Measurements from ENCODE around the gene TMEM151B.
A peak's percentile ranks its signal among the peaks of the same experiment; 100 is the strongest.

Gene TMEM151B

GRCh38 chr6:44265722-44266233 lies 4.5 kb upstream of the TMEM151B start:
- no peak for DNase-seq

GRCh38 chr6:44266347-44266746 lies 3.9 kb upstream of the TMEM151B start:
- DNase-seq, result no peak

- no peak for DNase-seq
Measured at GRCh38 chr6:44267252-44267651, 3.0 kb upstream of the TMEM151B start.

DNA sequence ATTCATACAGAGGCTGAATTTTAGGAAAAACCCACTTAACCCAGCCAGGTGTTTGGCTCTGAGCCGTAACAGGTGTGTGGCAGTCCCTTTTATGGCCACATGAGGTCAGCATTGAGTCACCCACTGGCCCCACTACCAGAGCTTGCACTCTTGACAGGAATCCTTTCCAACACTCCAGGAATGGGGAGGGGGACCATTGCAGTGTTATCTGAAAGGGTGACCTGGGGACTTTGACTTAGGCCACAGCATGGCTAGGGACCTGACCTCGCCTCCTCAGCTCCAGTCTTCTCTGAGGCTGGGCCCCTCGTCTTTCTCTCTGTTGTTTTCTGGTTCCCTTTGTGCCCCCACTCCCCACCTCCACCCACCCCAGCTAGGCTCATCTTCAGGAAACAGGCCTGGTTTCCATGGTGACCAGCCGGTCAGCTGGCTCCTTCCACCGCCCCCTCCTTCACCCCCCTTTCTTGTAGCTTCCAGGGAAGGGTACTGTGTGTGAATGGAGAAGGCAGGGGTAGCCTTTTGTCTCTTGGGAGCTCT lies 2.1 kb upstream of the TMEM151B start:
- DNase-seq, result peak; percentile 68

DNA sequence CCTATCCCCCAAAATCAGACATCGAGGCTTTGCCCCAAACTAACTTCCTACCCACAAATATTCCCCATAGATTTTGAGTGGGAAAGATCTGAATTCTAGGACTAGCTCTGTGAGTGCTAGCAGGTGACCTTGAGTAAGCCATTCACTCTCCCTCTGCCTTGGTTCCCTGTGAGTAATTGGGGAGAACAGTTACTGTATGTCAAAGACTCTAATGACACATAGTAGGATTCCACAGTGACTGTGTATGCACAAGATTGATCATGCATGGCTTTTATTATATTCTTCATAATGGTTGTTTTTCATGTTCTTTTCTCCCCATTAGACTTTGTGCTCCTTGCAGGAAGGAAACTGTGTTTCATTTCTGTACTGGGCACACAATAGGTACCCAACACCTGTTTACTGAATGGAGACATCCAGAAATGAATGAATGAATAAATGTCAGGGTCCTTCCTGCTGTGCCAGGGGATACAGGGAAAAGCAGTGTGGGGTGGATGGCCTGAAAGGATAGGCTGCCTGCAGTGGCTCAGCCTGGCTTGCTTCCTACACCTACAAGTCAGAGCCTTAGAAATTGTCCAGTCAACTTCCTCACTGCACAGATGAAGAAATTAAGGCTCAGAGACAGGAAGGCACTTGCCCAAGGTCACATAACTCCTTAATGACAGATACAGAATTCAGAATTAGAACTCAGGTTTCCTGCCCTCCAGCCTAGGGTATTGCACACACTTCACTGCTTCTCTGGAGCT lies 901 bp upstream of the TMEM151B start:
- DNase-seq, result no peak

DNA sequence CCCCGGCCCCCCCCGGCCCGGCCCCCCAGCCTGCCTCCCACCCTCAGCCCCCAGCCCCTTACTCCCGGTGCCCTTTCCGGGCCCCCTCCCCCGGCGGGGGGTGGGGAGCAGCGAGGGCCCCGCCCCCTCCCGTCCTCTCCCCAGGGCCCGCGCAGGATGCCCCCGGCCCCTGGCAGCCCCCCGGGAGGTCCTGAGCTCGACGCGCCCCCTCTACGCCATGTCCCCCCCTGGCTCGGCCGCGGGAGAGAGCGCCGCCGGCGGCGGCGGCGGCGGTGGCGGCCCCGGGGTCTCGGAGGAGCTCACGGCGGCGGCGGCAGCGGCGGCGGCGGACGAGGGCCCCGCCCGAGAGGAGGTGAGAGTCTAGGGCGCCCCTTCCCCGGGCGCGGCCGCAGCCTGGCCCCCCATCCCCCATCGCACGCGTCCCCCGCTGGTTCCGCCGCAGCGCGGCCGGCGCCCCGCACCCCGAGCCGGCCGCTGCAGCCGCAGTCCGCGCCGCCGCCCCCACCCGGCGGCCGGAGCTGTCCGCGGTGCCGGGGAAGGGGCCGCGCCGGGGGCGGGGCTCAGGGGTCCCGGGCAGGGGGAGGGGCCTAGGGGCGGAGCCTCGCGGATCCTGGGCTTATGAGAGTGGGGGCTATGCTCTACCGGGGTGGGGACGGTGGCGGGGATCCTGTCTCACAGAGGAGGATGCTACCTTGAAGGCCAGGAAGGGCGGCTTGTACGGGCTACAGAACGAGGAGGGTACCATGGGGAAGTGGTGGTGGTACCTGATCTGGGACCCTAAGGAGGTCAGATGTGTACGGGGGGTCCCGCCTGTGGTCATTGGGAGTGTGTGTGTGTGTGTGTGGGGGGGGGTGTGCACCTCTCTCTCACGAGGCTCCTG lies 516 bp downstream of the TMEM151B start:
- DNase-seq, result peak; percentile 30

GRCh38 chr6:44271406-44271723 lies 1.1 kb downstream of the TMEM151B start:
- no peak for DNase-seq

- DNase-seq, result no peak
Measured at GRCh38 chr6:44271914-44272313, 1.7 kb downstream of the TMEM151B start.

GRCh38 chr6:44272529-44272928 lies 2.3 kb downstream of the TMEM151B start:
- DNase-seq, result no peak

DNA sequence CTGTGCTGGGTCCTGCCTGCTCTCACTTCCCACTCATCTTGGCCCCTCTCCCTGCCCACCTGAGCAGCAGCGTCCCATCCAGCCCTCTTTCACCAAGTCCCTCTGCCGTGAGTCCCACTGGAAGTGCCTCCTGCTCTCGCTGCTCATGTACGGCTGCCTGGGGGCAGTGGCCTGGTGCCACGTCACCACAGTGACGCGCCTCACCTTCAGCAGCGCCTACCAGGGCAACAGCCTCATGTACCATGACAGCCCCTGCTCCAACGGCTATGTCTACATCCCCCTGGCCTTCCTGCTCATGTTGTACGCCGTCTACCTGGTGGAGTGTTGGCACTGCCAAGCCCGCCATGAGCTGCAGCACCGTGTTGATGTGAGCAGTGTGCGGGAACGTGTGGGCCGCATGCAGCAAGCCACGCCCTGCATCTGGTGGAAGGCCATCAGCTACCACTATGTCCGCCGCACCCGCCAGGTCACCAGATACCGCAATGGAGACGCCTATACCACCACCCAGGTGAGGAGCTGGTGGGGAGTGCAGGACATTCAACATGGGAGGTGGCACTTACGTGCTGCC lies 2.8 kb downstream of the TMEM151B start:
- no peak for DNase-seq

- DNase-seq, result no peak
Measured at GRCh38 chr6:44273617-44274016, 3.4 kb downstream of the TMEM151B start.

DNA sequence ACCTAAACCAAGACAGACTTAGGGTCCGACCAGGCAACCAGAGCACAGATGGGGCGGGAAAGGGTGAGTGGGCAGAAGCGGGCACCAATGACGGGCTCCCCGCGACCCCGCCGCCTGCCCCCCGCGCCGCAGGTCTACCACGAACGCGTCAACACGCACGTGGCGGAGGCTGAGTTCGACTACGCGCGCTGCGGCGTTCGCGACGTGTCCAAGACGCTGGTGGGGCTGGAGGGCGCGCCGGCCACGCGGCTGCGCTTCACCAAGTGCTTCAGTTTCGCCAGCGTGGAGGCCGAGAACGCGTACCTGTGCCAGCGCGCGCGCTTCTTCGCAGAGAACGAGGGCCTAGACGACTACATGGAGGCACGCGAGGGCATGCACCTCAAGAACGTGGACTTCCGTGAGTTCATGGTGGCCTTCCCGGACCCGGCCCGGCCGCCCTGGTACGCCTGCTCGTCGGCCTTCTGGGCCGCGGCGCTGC lies 5.1 kb downstream of the TMEM151B start:
- DNase-seq, result no peak

DNA sequence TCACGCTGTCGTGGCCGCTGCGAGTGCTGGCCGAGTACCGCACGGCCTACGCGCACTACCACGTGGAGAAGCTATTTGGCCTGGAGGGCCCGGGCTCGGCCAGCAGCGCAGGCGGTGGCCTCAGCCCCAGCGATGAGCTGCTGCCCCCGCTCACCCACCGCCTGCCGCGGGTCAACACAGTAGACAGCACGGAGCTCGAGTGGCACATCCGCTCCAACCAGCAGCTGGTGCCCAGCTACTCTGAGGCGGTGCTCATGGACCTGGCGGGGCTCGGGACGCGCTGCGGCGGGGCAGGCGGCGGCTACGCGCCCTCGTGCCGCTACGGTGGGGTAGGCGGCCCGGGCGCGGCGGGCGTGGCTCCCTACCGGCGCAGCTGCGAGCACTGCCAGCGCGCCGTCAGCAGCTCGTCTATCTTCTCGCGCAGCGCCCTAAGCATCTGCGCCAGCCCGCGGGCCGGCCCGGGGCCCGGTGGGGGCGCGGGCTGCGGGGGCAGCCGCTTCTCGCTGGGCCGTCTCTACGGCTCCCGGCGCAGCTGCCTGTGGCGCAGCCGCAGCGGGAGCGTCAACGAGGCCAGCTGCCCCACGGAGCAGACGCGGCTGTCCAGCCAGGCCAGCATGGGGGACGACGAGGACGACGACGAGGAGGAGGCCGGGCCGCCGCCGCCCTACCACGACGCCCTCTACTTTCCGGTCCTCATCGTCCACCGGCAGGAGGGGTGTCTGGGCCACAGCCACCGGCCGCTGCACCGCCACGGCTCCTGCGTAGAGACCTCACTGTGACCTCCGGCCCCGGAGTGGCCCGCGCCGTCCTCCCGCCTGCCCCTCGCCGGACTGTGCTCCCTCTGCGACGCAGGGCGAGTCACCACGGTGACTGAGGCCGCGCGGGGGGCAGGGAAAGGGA lies 5.7 kb downstream of the TMEM151B start:
- DNase-seq, result no peak

GRCh38 chr6:44276667-44277640 lies 6.7 kb downstream of the TMEM151B start:
- DNase-seq, result no peak

DNA sequence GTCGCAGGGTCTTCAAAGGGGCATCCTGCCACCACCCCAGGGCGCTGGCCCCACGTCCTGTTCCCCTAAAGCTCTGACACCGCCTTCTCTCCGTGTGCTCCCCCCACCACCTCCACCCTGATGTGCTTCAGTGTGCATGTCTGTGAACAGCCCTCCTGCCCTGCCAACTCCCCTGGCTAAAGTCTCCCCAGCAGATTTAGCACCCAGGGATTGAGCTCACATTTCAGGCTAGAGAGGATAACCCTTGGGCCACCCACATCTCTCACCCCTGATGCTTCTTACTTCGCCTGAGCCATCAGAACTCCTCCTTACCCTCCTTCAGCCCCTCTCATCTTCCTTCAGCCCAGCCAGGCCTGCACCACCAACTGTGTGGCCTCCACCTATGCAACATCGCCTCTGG lies 7.5 kb downstream of the TMEM151B start:
- DNase-seq, result no peak

GRCh38 chr6:44278315-44278714 lies 8.1 kb downstream of the TMEM151B start:
- no peak for DNase-seq

DNA sequence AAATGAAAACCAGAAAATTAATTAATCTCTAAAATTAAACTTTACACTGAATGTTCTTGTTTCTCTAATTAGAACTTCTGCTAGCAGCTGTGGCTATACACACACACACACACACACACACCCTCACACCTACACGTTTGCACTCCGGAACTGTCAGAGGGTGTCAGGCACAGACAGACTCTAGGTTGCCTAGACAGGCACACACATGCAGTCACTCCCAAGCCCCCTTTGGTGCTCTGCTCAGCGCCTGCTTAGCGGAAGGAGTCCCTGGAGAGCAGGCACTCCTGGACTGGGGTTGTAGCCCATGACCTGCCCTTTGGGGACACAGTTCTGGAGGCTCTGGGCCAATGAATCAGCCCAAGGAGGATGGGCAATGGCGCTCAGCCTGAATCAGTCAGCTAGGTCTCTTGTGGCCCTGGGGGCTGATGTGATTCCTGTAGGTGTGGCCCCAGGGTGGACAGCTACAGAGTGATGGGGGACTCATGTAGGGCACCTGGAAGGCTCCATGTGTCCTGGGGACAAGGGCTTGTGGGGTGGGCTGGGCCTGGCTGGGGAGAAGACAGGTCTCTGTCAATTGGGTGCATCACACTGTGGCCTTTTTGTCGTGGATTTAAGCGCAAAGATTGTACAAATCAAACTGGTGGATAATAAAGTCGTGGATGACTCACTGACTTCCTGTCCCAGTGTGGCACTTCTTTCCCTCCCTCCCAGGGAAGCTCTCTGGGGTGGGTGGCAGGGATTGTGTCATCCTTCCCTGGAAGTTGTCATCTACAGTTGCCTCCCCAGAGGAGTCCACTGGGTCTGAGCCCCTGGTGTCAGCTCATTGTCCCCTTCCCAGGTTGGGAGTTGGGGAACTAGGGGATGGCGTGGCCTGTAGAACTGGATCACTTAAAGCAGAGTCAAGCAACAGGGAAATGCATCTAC lies 8.8 kb downstream of the TMEM151B start:
- no peak for DNase-seq

GRCh38 chr6:44284121-44284520 lies 13.9 kb downstream of the TMEM151B start:
- DNase-seq, result no peak

- no peak for DNase-seq
Measured at GRCh38 chr6:44284867-44285266, 14.6 kb downstream of the TMEM151B start.

All from NCI-H2171 treated with DMSO at 0.1 percent for 48 hours (cell line).